ENCODE data around the gene GRK3.
A peak's percentile ranks its signal among the peaks of the same experiment; 100 is the strongest.
"Not testable (repeated sequence)": the region's sequence is repeated elsewhere in the genome, so short reads cannot be mapped to it uniquely, and the experiment has no call there.

The GRK3 gene

GRCh38 chr22:25697181-25697664 lies 132.7 kb downstream of the GRK3 start:
- DNase-seq (ENCODE audit: low read depth in 2 of 2): no peak

GRCh38 chr22:25697978-25698377 lies 133.5 kb downstream of the GRK3 start:
- DNase-seq (ENCODE audit: low read depth in 2 of 2): no peak

GRCh38 chr22:25698461-25698860 lies 134.0 kb downstream of the GRK3 start:
- DNase-seq (ENCODE audit: low read depth in 2 of 2): no peak

- no peak for DNase-seq (ENCODE audit: low read depth in 2 of 2)
These were observed 134.5 kb downstream of the GRK3 start for GRCh38 chr22:25698978-25699377.

GRCh38 chr22:25701056-25701780 lies 136.7 kb downstream of the GRK3 start:
- DNase-seq (ENCODE audit: low read depth in 2 of 2): peak; percentile 56 to 59

- peak in 1 of 2 experiments; percentile 6 for DNase-seq (ENCODE audit: low read depth in 2 of 2)
These were observed 137.6 kb downstream of the GRK3 start for GRCh38 chr22:25702040-25702439.

- no peak for DNase-seq (ENCODE audit: low read depth in 2 of 2)
These were observed 138.2 kb downstream of the GRK3 start for GRCh38 chr22:25702571-25703167.

GRCh38 chr22:25704701-25705100 lies 140.2 kb downstream of the GRK3 start:
- DNase-seq (ENCODE audit: low read depth in 2 of 2): no peak

- DNase-seq (ENCODE audit: low read depth in 2 of 2): no peak
These were observed 141.7 kb downstream of the GRK3 start for GRCh38 chr22:25706197-25706596.

GRCh38 chr22:25708430-25708829 lies 144.0 kb downstream of the GRK3 start:
- DNase-seq (ENCODE audit: low read depth in 2 of 2): not testable (repeated sequence)

- no peak for DNase-seq (ENCODE audit: low read depth in 2 of 2)
These were observed 145.3 kb downstream of the GRK3 start for GRCh38 chr22:25709758-25710157.

GRCh38 chr22:25710501-25710900 lies 146.0 kb downstream of the GRK3 start:
- no peak for DNase-seq (ENCODE audit: low read depth in 2 of 2)

GRCh38 chr22:25711491-25711890 lies 147.0 kb downstream of the GRK3 start:
- DNase-seq (ENCODE audit: low read depth in 2 of 2): no peak

GRCh38 chr22:25712661-25713400 lies 148.4 kb downstream of the GRK3 start:
- no peak for DNase-seq (ENCODE audit: low read depth in 2 of 2)

GRCh38 chr22:25714070-25714469 lies 149.6 kb downstream of the GRK3 start:
- DNase-seq (ENCODE audit: low read depth in 2 of 2): no peak

- DNase-seq (ENCODE audit: low read depth in 2 of 2): no peak
These were observed 150.3 kb downstream of the GRK3 start for GRCh38 chr22:25714739-25715138.

- DNase-seq (ENCODE audit: low read depth in 2 of 2): no peak
These were observed 152.2 kb downstream of the GRK3 start for GRCh38 chr22:25716637-25717036.

- DNase-seq (ENCODE audit: low read depth in 2 of 2): no peak
These were observed 153.8 kb downstream of the GRK3 start for GRCh38 chr22:25718135-25718840.

- DNase-seq (ENCODE audit: low read depth in 2 of 2): no peak
These were observed 157.7 kb downstream of the GRK3 start for GRCh38 chr22:25722223-25722622.

GRCh38 chr22:25722626-25723025 lies 158.2 kb downstream of the GRK3 start:
- no peak for DNase-seq (ENCODE audit: low read depth in 2 of 2)

GRCh38 chr22:25726241-25726640 lies 161.8 kb downstream of the GRK3 start:
- no peak for DNase-seq (ENCODE audit: low read depth in 2 of 2)

GRCh38 chr22:25728071-25728470 lies 163.6 kb downstream of the GRK3 start:
- no peak for DNase-seq (ENCODE audit: low read depth in 2 of 2)
